D341Med (cell line): ENCODE data around the gene POLG.

Experiments used
- DNase-seq: peaks from one replicate; pipeline ENCODE4 v3.0.0; 2012; ENCODE audit warnings: low spot score

The POLG gene

DNA sequence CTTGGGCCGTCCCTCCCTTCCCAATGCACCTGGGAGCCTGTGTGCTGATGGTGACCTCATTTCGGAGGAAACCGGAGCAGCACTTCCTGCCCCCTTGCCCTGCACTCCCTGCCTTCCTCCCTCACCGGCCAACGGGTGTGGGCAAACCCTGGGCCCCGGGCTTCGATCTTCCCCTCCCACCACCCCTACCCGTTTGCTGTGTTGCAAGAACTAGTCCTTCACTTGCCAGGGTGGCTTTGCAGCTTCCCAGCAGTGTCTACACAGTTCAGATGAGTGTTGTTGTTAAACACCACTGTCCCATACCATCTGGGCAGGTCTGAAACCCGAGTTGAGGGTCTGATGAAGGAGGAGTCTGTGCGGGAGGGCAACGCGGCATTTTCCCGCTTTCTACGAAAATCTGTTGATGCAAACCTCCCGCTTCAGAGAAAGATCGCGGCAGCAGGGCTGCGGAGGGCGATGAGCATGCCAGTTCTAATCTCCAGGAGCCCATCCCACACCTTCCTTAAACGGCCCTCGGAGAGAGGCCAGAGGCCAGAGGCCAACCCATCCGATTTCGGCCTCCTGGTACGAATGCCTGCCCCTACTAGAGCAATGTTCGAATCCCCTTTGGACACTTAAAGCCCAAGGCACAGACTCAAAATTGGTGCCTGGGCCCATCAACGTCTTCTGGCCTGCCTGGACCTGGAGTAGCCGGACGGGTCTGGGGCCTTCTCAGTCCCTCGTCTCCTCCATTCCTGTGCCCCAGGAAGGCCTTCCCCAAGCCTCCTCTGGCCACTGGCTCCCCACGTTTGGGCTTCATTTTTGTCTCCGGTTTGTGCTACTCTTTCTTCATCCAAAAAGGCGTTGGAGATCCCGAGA, 35.7 kb upstream of the POLG start:
- DNase-seq = no peak

DNA sequence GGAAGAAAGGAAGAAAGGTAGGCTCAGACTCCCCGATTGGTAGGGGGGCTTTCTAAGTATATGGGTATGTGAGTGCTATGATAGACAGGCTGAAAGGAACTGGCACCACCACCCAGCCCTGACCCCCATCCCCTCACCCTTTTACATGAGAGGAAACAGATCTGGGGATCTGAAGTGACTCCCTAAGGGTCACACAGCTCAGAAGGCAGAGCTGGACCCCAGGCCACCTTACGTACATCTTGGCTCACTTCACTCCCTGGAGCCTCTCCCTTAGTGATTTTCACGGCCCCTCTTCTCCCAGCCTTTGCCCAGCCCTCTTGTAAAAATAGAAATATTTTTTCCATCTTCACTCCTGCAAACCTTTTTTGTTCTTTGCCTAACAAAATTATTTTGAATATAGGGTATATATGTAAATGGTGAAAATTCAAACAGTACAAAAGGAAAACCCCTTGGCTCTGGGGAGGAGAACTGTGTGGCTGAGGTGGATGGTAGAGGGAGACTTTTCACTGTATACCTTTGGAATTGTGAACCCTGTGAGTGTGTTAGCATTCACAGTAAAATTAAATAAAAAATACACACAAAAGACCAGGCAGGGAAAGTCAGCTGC, 34.8 kb upstream of the POLG start:
- no peak for DNase-seq

GRCh38 chr15:89368566-89369223, 34.1 kb upstream of the POLG start:
- no peak for DNase-seq

- DNase-seq = peak; percentile 89
Measured at GRCh38 chr15:89367485-89368451, 33.1 kb upstream of the POLG start.

DNA sequence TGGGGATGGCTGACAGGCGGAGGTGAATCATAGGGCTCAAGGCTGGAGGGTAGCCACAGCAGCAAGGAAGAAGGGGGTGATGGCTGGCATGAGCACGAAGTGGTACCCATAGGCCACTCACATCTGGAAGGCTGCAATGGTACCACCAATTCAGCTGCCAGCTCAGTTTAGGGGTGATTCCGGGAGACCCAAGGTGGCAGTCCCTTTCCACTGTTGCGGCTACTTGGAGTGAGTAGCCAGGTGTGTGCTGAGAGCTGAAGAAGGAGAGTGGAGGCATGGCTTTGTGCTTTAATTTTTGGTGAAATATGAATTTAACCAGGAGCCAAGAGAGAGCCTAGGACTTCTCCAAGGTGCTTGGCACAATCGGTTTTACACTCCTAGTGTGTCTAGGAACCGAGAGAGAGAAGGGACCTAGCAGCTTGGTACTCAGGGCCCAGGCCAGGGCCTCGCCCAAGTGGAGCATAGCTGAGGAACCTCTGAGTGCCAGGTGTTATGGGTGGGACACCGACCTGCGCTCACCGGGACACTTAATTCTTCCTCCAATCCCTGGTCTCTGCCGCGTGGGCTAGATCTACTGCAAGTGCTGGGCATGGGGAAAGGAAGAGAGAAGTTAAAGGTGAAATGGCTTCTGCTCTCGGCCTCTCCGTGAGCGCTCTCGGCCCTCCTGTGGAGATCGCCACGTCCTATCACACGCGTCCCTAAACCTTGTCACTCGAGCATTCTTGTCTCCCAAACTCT, 32.2 kb upstream of the POLG start:
- DNase-seq = no peak

- DNase-seq = no peak
Measured at GRCh38 chr15:89365462-89366065, 30.9 kb upstream of the POLG start.

DNA sequence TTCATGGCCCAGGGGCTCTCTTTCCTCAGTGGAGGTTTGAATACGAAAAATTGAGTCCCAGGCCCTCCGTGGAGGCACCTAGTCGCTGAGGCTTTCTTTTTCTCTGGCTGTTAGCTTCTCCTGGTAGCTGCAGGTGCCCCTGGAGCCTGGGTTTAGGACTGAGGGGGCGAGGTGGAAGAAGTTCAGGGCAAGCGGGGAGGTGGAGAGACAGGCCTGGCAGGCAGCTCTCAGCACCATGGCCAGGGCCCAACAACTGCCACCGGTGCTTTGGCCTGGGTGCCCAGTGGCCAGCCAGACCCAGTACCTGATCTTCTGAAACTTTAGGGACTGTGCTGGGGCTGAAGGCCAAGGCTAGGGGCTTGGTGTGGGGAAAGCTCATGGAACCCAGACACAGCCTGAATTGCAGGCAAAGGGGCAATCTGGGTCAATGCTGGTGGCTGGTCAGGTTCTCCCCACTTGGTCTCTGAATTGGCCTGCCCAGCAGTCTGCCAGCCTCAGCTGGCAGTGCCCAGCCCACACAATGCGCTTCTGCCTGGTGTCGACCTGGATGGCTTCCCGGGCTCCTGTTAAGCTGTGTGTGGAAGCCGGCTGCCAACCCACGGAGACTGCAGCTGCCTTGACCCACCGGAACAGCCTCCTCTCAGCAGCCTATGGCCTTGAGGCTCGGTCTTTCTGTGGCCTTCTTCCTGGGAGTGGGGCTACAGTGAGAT, 30.3 kb upstream of the POLG start:
- no peak for DNase-seq

GRCh38 chr15:89364341-89364740, 29.7 kb upstream of the POLG start:
- no peak for DNase-seq

GRCh38 chr15:89363770-89364169, 29.1 kb upstream of the POLG start:
- DNase-seq = no peak

DNA sequence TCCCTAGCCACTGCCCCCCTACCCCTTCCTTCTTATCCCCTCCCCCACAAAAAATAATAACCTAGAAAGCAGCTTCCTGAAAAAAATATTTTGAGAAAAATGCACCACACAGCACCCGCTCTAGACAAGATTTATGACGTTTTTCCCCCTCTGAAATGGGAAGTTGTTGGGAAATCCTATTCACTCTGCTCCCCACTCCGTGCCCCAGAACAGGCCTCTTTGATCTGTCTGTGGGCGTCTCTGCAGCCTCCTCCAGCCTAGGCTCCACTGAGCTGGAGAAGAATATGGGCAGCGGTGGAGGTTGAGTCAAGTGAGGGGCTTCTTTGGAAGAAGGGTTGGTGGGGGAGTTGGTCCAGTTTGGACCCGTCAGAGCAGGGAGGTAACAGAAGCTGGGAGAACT, 28.5 kb upstream of the POLG start:
- DNase-seq = no peak

DNA sequence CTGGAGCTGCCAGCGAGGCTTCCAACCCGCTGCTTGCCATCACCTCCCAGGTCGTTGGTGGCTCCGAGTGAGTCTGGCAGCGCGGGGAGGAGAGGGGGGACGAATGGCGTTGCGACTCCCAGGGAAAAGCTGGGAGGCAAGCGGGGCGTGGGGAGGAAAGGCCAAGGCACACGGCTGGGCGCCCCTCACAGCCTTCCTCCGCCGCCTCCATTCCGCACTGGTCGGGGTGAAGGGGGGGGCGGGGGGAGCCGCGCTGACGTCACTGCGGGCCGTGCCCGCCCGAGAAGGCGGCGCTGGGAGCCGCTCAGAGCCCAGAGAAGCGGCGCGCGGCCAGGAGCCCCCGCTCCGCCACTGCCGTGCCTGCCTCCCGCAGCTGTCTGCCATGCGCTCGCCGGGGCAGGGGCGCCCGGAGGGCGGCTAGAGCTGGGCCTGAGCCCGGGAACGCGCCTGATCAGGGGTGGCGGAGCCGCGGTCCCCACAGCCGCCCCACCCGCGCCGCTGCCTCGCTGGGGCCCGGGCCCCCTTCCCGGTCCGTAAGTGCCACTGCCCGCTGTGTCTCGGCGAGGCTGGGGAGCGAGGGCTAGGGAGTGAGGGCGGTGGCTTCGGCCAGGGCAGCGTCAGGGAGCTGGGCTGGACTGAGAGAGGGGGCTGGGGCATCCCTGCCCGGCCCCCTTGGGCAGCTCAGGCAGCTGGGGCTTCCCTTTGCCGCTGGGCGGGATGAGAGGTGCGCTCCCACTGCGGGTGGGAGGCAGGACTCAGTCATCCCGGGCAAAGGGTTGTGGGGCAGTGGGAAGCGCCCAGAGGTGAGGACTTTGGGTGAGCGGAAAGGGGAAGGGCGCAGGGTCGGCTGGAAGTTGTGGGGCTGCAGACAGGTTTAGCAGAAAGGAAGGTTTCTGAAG, 27.8 kb upstream of the POLG start:
- DNase-seq = peak; percentile 90

DNA sequence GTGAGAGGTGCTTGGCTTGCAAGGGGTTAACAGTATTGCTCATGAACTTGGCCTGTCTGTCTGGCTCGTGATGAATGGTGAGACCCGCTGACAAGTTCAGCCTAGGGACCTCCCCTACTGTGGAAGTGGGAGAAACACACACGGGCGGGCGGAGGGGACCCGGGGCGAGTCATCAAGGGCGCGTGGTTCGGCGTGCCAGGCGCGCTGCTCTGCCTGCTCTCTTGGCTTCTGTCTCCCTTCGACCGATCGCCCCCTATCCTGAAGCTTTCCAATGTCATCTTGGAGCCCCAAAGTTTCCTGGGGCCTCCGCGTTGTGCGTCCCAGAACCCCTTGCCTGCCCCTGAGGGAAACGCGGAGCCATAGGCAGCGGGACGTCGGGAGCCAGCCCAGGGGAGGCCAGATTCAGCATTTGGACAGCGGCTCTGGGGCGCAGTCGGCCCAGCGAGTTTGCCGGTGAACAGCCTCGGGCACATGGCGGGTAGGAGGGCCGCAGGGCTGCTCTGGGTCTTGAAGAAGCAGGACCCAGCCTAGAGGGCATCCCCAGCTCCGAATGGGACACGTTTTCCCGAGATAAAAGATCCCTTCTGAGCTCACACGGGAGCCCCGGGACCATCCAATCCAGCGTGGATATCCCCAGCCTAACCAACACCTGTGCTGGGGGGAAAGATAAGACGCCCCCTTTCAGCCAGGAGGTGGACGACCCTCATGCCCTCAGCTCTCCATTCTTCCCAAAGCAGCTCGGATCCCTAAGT, 27.0 kb upstream of the POLG start:
- DNase-seq = peak; percentile 57

DNA sequence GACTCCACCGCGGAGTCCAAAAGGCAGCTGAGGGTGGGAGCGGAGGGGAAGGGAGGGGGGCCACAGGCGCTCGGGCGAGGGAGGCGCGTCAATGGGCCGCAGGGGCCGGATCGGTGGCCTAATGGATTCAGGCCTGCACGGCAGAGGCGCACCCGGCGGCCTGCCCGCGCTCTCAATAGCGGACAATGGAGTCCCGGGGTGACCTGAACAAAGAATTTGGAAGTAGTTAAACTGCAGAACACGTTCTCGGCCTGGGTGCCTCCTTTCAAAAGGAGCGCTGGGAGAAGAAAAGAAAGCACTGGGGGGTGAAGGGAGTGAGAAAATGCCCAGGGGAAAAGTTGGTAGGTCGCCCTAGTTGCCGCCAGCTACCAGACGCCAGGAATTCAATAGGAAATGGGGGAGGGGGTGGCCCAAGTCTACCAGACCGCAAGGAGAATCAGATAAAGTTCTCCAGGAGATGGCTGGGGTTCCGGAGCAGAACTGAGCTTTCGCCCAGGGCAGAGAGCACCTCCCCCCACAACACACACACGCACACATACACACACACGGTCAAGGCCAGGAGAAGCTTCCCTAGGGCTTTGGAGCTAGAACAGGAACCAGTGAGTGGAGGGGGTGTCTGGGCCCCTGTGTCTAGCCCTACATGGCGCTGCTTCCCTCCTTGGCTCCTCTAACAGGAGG, 25.8 kb upstream of the POLG start:
- no peak for DNase-seq

DNA sequence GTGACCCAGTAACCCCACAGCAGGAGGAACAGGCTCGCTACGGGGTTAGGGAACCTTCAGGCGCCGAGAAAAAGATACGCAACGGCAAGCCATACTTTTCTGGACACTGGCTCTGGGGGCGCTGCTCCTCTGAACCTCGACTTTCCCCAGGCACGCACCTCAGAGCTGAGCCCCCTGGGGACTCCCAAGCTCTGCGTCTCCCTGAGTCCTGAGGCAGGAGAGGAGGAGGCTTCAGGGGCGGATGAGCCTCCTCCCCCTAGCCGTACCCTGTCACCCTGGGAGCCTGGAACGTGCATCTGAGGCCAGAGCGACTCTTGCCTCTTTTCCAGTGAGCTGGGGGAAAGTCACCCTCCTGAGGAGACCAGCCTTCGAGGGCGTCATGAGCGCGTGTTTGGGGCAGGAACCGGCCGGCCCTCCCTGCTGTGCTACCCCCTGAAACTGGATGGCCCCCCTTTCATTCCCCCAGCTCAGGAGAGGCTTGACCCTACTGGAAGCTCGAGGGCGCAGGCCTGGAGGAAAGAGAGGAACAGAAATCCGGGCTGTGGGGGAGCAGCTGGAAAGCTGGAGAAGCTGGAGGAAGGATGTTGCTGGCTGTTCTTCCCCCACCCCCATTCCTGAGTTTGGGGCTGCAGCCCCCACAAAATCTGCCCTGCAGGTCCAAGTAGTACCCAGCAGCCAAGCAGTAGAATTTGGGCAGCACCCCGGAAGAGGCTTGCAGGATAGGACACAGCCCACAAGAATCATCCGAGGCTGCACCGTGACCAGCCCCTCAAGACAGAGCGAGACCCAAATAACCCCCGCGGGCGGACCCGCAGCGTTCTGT, 25.1 kb upstream of the POLG start:
- no peak for DNase-seq

- peak; percentile 91 for DNase-seq
Measured at GRCh38 chr15:89358755-89359439, 24.3 kb upstream of the POLG start.

GRCh38 chr15:89358435-89358754, 23.8 kb upstream of the POLG start:
- no peak for DNase-seq
